Cardiac fibroblast (primary cell): Measurements from ENCODE around the gene BBS4.

Experiments used
- DNase-seq, 2 donors: peaks; one replicate each; pipeline versions ENCODE4 v3.0.0 to v3.0.0-alpha.2; 2010; ENCODE audit warnings: low read depth in 2 of 2
- H3K4me3 ChIP-seq, 2 donors: replicated peaks in 1 of 2; 1 replicate in 1 of 2; 2 replicates in 1 of 2; pipeline ENCODE4 v1.5.1; 2011; ENCODE audit warnings: low read depth in 2 of 2, low read length in 2 of 2, mild to moderate bottlenecking in 2 of 2, moderate library complexity in 1 of 2
- TF ChIP-seq, protein P1 (sequence below): IDR thresholded peaks from one replicate; pipeline ENCODE4 v1.5.1; 2011; ENCODE audit warnings: low read depth, mild to moderate bottlenecking, low read length, inconsistent platforms

Gene BBS4

DNA sequence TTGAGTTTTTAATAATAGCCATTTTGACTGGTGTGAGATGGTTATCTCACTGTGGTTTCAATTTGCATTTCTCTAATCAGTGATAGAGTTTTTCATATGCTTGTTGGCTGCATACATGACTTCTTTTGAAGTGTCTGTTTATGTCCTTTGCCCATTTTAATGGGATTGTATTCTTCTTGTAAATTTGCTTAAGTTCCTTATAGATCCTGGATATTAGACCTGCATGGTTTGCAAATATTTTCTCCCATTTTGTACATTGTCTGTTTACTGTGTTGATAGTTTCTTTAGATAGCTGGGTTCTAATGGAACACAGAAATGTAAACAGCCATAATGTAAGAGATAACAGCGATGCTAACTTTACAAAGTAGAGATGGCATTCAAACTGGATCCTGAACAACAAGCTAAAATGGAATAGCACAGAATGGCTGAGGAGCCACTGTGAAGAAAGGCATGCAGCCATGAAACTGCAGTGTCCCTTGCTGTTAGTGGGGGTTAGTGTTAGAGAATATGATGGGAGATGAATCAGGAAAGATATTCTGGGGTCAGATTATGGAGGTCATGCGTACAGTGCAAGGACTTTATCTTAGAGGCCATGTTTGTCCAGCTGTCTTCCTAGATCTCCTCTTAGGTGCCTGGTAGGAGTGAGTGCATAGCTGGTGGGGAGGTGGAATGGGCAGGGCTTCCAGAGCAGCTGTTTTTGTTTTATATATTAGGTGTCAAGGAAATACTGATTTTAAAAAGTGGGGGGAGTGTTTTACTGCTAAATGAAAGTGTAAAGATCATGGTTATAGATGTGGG, 48.1 kb downstream of the BBS4 start:
- TF ChIP-seq, protein P1, sequence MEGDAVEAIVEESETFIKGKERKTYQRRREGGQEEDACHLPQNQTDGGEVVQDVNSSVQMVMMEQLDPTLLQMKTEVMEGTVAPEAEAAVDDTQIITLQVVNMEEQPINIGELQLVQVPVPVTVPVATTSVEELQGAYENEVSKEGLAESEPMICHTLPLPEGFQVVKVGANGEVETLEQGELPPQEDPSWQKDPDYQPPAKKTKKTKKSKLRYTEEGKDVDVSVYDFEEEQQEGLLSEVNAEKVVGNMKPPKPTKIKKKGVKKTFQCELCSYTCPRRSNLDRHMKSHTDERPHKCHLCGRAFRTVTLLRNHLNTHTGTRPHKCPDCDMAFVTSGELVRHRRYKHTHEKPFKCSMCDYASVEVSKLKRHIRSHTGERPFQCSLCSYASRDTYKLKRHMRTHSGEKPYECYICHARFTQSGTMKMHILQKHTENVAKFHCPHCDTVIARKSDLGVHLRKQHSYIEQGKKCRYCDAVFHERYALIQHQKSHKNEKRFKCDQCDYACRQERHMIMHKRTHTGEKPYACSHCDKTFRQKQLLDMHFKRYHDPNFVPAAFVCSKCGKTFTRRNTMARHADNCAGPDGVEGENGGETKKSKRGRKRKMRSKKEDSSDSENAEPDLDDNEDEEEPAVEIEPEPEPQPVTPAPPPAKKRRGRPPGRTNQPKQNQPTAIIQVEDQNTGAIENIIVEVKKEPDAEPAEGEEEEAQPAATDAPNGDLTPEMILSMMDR = no peak
- DNase-seq = no peak
- H3K4me3 ChIP-seq = no peak overlapping the region

DNA sequence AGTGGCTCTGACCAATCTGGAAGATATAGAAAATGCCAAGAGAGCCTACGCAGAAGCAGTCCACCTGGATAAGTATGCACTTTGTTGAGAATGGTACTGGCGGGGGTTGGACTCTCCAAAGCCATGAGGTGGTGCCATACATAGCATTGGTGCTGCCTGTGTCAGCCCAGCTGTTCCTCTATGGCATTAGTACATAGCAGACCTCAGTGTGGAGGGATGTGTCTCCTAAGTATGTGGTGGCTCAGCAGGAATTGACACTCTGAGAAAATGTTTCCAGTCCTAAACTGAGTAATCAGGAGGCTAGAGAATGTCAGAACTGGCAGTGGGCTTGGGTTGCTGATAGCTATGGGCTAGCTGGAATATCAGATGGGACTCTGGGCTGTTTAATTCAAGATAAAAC, 49.1 kb downstream of the BBS4 start:
- no peak for DNase-seq
- H3K4me3 ChIP-seq = no peak overlapping the region
- TF ChIP-seq, protein P1 = no peak

DNA sequence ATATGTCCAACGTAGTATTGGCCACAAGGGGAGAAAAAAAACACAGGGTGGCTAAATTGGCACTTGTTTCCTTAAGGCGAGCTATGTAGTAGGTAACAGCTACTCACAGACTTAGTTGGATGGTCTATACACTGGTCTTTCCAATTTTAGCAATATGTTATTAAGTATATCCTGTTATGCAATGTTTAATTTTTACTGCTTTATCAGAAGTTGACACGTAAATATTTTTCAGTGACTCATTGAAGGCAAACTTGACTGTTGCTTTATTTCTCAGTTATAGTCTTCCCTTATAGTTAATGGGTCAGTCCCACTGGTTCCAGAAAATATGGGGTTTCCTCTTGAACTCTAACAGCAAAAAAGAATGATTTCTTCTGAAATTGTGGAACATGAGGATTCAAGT, 51.1 kb downstream of the BBS4 start:
- TF ChIP-seq, protein P1 = no peak
- no peak overlapping the region for H3K4me3 ChIP-seq

DNA sequence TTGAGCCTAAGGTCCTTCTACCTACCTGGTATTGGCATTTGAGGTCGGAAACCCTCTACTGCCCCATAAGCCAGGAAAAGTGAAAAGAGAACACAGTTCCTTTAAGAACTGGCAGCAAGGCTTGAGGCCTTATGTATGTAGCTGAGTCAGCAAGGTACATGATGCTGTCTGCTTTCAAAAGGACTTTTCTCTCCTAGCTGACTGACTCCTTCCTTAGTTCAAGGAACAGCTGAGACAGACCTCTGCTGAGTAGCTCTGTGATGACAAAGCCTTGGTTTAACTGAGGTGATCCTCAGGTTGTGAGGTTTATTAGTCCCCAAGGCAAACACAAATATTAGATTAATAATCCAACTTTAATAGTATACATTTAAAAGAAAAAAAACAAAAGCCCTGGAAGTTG, 51.7 kb downstream of the BBS4 start:
- no peak overlapping the region for H3K4me3 ChIP-seq
- TF ChIP-seq, protein P1 = no peak
- no peak for DNase-seq

More for the DNA sequence above, 51.1 kb downstream of the BBS4 start:
- DNase-seq = peak in 1 of 2 donors; percentile 33

DNA sequence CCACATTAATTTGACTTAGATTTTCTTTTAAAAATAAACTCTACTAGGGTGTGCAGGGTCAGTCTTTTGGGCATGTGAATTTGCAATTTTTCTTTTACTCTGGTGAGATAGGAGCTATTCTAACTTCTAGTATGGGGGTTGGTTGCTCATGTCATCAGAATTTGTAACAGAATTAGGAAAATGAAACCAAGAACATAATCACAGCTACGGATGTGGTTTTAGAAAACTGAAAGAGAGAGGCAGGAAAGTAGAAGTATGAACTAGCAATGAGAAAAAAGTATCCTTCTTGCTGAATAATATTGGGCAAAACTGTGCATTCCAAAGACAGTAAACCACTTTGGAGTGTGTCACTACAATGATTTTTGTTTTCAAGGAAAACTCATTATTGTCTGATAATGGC, 54.2 kb downstream of the BBS4 start:
- no peak overlapping the region for H3K4me3 ChIP-seq
- no peak for DNase-seq
- TF ChIP-seq, protein P1 = no peak

DNA sequence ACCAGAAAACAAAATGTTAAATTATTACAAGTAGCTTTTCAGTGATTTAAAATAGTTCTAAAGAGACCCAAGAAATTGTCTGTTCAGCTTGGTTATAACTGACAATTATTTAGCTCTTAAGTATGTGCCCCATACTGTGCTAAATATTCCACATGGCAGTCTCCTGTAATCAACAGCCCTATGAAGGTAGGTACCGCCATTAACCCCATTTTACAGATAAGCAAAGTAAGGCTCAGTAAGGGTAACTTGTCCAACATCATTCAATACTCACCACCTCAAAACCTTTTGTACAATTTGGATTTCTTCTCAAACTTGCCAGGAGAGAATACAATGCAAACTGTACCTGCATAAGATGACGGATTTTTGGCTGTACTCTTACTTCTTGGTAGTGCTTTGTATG, 63.7 kb downstream of the BBS4 start:
- TF ChIP-seq, protein P1 = no peak
- no peak overlapping the region for H3K4me3 ChIP-seq
- DNase-seq = no peak
